Natural killer cell (primary cell): ENCODE results near the gene GABRQ. TPM values are rescaled to one million over a fixed set of nuclear protein-coding genes. Genes with fewer than 3 reads are reported as not detected.

Experiments used
- ATAC-seq, 3 donors: fragments of 150-1000 bp in 2 of 3; fragments of 200-7000 bp in 1 of 3; cut with Tn5 transposase; 1 replicate in 1 of 3; 2 replicates in 2 of 3; pipeline ENCODE4 v1.10.0; 2021; ENCODE audit warnings: mild to moderate bottlenecking in 2 of 3, moderate library complexity in 2 of 3
- DNase-seq, 2 donors: peaks; one replicate each; pipeline versions ENCODE4 v3.0.0 to v3.0.0-alpha.2; 2013 to 2021; ENCODE audit warnings: mixed read lengths in 1 of 2
- H3K27ac ChIP-seq: one replicate; pipeline ENCODE4 v1.5.1; 2013; ENCODE audit warnings: mild to moderate bottlenecking, low read length
- H3K27me3 ChIP-seq: one replicate; pipeline ENCODE4 v1.6.1; 2013; ENCODE audit warnings: low read length; ENCODE audit not compliant: control insufficient read depth, insufficient read depth
- H3K36me3 ChIP-seq: one replicate; pipeline ENCODE4 v1.6.1; 2013; ENCODE audit warnings: low read length; ENCODE audit not compliant: control insufficient read depth, insufficient read depth
- H3K4me1 ChIP-seq: one replicate; pipeline ENCODE4 v1.6.1; 2013; ENCODE audit warnings: low read length; ENCODE audit not compliant: control insufficient read depth, insufficient read depth
- H3K4me3 ChIP-seq: one replicate; pipeline ENCODE4 v1.5.1; 2013; ENCODE audit warnings: low read length
- H3K9me3 ChIP-seq: one replicate; pipeline ENCODE4 v1.6.1; 2013; ENCODE audit warnings: low read length; ENCODE audit not compliant: control insufficient read depth, insufficient read depth
- H3K27ac Mint-ChIP-seq, 2 donors: one replicate each; pipeline ENCODE4 v1.8.0; 2022; ENCODE audit warnings: mild to moderate bottlenecking in 2 of 2, mixed read lengths in 2 of 2, moderate library complexity in 1 of 2
- H3K27me3 Mint-ChIP-seq, 2 donors: one replicate each; pipeline ENCODE4 v1.8.0; 2022; ENCODE audit warnings: low read depth in 2 of 2, mixed read lengths in 2 of 2
- H3K36me3 Mint-ChIP-seq: one replicate; pipeline ENCODE4 v1.8.0; 2022; ENCODE audit warnings: mixed read lengths
- H3K4me1 Mint-ChIP-seq, 2 donors: one replicate each; pipeline ENCODE4 v1.8.0; 2022; ENCODE audit warnings: mixed read lengths in 2 of 2
- H3K4me3 Mint-ChIP-seq: one replicate; pipeline ENCODE4 v1.8.0; 2022; ENCODE audit warnings: mild to moderate bottlenecking, moderate library complexity, mixed read lengths
- H3K9me3 Mint-ChIP-seq, 2 donors: one replicate each; pipeline ENCODE4 v1.8.0; 2022; ENCODE audit warnings: mixed read lengths in 2 of 2
- WGBS: methylation state at CpG from one replicate; pipeline ENCODE4 v1.1.7; 2013; ENCODE audit warnings: missing lambda C conversion rate; ENCODE audit not compliant: insufficient coverage; 5-methylcytosine and 5-hydroxymethylcytosine counted together
- intact Hi-C: fragments of 100-400 bp; cut with micrococcal nuclease; formaldehyde crosslinking; loops from one replicate; pipeline ENCODE4 v1.14.2; 2022
- total RNA-seq, 4 donors: library from RNA; stranded (reverse); fragments of 120-200 nt in 1 of 4; gene quantifications; one replicate each; pipeline versions ENCODE4 v1.2.3 to v1.2.4, GENCODE V29; 2013 to 2022
- TF ChIP-seq, protein P1 (sequence below): fragments of 200-600 bp; IDR thresholded peaks from one replicate; pipeline ENCODE4 v1.8.0; 2022; ENCODE audit warnings: antibody characterized with exemption

The GABRQ gene
- total RNA-seq: not detected
- total RNA-seq (2013): not detected

DNA sequence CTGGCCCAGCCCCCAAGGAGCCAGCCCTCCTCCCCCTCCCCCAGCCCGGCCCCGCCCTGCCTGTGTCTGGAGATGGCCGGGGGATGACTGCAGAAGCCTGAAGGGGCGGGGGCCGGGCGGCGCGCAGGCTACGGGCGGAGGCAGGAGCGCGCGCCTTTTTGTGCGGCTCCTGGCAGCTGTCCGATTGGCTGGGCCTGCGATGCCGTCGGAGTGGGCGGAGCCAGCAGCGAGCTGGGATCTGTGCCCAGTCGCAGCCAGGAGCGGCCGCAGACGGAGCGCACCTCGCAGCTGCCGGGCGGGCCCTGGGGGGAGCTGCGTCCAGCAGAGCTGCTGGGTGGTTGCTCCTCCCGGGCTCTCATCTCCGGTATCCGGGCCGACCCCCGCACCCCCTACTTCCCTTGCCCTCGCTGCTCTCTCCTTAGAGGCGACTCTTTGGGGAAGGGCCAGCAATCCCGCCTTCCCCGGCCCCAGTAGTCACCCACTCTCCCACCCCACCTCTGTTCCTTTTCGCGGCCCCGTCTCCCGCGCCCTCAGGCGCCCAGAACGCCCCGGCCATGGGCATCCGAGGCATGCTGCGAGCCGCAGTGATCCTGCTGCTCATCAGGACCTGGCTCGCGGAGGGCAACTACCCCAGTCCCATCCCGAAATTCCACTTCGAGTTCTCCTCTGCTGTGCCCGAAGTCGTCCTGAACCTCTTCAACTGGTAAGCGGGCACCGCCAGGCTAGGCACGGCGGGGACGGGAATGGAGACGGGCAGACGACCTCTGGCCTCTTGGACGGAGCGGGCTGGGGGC, at the start of gene GABRQ:
Gene GABRQ, plus strand, starts transcription at position 247 of the 794 bp plus-strand sequence. Its CDS starts 308 bp downstream, at position 555.
- Histone ChIP-seq H3K4me1 (no peaks in the 10 kb centered on the region), H3K27me3 (no peaks in the 10 kb centered on the region), H3K27ac (no peak within 1 kb of the TSS), H3K9me3 (no peaks in the 10 kb centered on the region), H3K4me3 (no peak within 1 kb of the TSS), H3K36me3 (no peaks in the 10 kb centered on the region)
- Mint-ChIP-seq H3K9me3 (no peaks in the 10 kb centered on the region), H3K4me3 (no peak within 1 kb of the TSS), H3K27me3 (peaks cover 12 to 30% of the 10 kb centered on the region in 2 donors), H3K27ac (no peak within 1 kb of the TSS), H3K4me1 (no peaks in the 10 kb centered on the region), H3K36me3 (no peaks in the 10 kb centered on the region)
- DNase-seq (no peak), ATAC-seq (no peak)
- TF ChIP-seq, protein P1, sequence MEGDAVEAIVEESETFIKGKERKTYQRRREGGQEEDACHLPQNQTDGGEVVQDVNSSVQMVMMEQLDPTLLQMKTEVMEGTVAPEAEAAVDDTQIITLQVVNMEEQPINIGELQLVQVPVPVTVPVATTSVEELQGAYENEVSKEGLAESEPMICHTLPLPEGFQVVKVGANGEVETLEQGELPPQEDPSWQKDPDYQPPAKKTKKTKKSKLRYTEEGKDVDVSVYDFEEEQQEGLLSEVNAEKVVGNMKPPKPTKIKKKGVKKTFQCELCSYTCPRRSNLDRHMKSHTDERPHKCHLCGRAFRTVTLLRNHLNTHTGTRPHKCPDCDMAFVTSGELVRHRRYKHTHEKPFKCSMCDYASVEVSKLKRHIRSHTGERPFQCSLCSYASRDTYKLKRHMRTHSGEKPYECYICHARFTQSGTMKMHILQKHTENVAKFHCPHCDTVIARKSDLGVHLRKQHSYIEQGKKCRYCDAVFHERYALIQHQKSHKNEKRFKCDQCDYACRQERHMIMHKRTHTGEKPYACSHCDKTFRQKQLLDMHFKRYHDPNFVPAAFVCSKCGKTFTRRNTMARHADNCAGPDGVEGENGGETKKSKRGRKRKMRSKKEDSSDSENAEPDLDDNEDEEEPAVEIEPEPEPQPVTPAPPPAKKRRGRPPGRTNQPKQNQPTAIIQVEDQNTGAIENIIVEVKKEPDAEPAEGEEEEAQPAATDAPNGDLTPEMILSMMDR: no peak
- intact Hi-C loops: no loop called here
- WGBS: 5% methylated on average over 64 of the region's 64 CpGs

- H3K4me3 Mint-ChIP-seq: no peak overlapping the region
- DNase-seq (no peak), ATAC-seq (no peak)
- no peak overlapping the region for H3K27ac ChIP-seq
- peaks cover 0 to 21% of the 10 kb centered on the region in 2 donors for H3K27me3 Mint-ChIP-seq
- H3K4me3 ChIP-seq: no peak overlapping the region
- H3K36me3 Mint-ChIP-seq: no peaks in the 10 kb centered on the region
- H3K36me3 ChIP-seq: no peaks in the 10 kb centered on the region
- intact Hi-C loops: no loop called here
- TF ChIP-seq, protein P1: no peak
- H3K4me1 Mint-ChIP-seq: no peaks in the 10 kb centered on the region
- H3K9me3 ChIP-seq: no peaks in the 10 kb centered on the region
- H3K27me3 ChIP-seq: no peaks in the 10 kb centered on the region
- H3K27ac Mint-ChIP-seq: no peak overlapping the region
- peaks cover 0 to 2% of the 10 kb centered on the region in 2 donors for H3K9me3 Mint-ChIP-seq
- H3K4me1 ChIP-seq: no peaks in the 10 kb centered on the region
These were observed 49.5 kb upstream of the GABRQ start for GRCh38 chrX:152588206-152588605.

- peaks cover 0 to 12% of the 10 kb centered on the region in 2 donors for H3K27me3 Mint-ChIP-seq
- intact Hi-C loops: no loop called here
- Histone ChIP-seq H3K27me3 (no peaks in the 10 kb centered on the region), H3K4me3 (no peak overlapping the region), H3K4me1 (no peaks in the 10 kb centered on the region), H3K9me3 (no peaks in the 10 kb centered on the region), H3K36me3 (no peaks in the 10 kb centered on the region), H3K27ac (no peak overlapping the region)
- ATAC-seq: no peak
- H3K4me1 Mint-ChIP-seq: no peaks in the 10 kb centered on the region
- 39% methylated on average over 4 of the region's 5 CpGs for WGBS
- H3K4me3 Mint-ChIP-seq: no peak overlapping the region
- no peak overlapping the region for H3K27ac Mint-ChIP-seq
- TF ChIP-seq, protein P1: no peak
- DNase-seq: no peak
- no peaks in the 10 kb centered on the region for H3K36me3 Mint-ChIP-seq
- peaks cover 0 to 3% of the 10 kb centered on the region in 2 donors for H3K9me3 Mint-ChIP-seq
These were observed 36.7 kb upstream of the GABRQ start for GRCh38 chrX:152600853-152601633.
